NCI-H1694 (cell line): ENCODE measurements around the gene TRIO.
"Not testable (repeated sequence)": the region's sequence is repeated elsewhere in the genome, so short reads cannot be mapped to it uniquely, and the experiment has no call there.

Experiments used
- DNase-seq: peaks from one replicate; lab custom pipeline; 2025; lab: John Stamatoyannopoulos, UW

TRIO gene

GRCh38 chr5:14415024-14415697 lies 272.0 kb downstream of the TRIO start:
- DNase-seq = no peak

DNA sequence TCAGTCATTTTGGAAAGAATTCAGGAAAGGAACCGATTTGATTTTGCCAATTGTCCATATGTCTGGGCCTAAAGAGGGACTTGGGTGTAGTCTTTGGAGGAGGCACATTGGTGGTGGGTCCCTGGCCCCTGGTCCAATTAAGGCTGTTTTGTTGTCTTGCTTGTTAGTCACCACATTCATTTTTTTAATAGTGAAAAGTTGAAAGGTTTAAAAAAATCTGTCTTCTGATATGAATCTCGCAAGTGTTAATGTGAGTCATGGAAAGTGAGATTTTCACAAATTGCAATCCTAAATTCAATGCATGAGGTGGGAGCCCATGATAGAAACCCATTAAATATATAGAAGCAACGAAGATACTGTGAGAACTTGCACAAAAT lies 272.5 kb downstream of the TRIO start:
- DNase-seq = no peak

GRCh38 chr5:14416621-14417275 lies 273.6 kb downstream of the TRIO start:
- DNase-seq = no peak

DNA sequence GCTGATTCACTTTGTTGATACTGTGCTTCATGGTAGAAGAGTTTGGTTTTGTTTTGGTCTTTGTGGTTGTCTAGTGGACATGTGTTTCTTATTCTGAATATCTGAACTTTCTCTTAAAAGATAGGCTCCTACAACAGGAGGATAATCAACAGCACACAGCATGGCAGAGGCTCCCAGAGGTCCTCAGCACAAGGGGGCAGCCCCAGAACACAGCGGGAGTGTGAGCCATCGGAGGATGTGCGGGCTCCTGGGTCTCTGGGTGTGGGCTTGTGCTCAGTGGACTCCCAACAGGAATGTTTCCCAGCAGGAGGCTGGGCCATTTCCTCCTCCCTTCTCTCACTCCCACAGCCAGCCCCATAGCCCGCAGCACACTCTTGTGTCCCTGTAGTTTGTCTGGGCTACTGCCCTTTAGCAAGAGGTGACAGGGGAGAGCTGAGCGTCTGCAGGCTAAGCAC lies 274.2 kb downstream of the TRIO start:
- no peak for DNase-seq

DNA sequence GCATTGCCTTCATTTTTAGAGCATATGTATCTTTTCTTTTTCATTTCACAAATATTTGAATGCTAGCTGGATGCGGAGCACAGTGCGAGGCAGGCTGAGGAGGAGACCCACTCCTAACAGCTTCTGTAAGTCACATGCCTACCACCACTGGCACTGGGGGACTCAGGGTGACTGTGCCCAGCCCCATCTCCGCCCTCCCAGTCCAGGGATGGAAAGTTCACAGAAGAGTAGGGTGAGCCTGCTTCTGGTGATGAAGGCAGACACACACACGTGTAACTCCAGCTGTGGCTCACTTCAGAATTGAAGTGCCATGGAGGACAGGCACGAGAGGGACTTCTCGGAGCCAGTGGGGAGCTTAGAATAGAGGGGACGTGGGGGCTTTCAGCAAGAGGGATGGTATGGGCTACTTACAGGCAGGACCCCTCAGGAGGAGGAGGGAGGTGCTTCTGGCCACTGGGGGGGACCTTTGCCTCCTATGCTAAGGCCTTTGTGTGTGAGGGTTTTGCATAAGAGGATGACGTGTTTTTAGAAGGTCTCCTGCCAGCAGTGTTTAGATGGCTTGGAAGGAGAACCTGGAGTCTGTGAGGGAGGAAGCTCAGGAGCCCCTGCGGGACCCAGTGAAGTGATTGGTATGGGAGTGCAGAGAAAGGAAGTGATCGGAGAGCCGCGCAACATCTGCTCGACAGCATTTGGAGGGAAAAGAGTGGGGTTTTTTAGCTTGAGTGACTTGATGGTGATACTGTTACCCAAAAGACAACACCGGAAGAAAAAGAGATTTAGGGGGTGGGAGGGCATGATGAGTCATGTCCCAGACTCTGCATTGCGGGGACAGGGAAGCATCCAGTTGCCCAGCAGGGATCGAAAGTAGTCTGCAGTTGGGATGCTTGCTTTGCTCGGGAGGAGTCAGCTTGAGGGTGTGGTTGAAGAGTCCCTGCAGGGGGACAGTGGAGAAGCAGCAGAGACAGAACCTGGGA lies 274.9 kb downstream of the TRIO start:
- DNase-seq = no peak

- DNase-seq = no peak
Observed at GRCh38 chr5:14419686-14420085, 276.5 kb downstream of the TRIO start.

- DNase-seq = no peak
Observed at GRCh38 chr5:14420101-14420811, 277.1 kb downstream of the TRIO start.

- no peak for DNase-seq
Observed at GRCh38 chr5:14421851-14422250, 278.7 kb downstream of the TRIO start.

DNA sequence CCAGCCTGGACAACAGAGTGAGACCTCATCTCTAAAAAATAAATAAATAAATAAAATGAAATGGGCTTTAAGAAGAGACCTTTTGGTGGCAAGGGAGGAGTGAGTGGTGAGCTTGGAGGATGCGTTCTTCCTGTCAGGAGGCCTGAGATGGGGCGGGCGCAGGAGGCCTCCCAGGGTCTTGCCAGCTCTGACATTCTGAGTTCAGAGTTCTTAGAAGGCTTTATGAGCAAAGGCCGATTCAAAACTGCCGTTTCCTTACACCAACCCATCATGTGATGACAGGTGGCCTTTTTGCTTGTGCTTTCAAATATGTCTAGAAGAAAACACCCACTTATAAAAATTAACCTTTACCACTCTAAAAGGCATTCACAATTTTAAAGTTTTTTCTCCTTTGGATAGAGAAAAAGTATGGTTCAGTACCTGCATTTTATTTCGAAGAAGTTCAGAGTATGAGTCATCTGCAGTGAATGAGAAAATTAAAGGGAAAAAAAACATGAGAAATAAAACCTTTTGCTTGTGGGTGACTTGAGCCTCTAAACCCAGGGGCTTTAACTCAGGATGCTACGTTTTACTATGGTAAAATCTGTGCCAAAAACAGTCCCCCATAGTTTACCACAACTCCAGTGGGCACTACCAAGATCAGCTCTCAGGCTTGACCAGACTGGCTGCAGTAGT lies 281.0 kb downstream of the TRIO start:
- DNase-seq = no peak

DNA sequence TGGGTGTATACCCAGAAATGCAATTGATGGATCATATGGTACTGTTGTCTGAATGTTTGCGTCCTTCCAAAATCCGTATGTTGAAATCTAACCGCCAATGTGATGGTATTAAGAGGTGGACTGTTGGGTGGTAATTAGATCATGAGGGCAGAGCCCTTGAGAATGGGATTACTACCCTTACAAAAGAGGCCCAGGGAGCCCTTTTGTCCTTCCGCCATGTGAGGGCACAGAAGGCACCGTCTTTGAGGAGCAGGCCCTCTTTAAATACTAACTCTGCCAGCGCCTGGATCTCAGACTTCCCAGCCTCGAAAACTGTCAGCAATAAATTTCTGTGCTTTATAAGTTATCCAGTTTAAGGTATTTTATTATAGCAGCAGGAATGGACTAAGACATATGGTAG lies 282.4 kb downstream of the TRIO start:
- no peak for DNase-seq

- no peak for DNase-seq
Observed at GRCh38 chr5:14426521-14426920, 283.4 kb downstream of the TRIO start.

- DNase-seq = no peak
Observed at GRCh38 chr5:14428302-14429081, 285.4 kb downstream of the TRIO start.

DNA sequence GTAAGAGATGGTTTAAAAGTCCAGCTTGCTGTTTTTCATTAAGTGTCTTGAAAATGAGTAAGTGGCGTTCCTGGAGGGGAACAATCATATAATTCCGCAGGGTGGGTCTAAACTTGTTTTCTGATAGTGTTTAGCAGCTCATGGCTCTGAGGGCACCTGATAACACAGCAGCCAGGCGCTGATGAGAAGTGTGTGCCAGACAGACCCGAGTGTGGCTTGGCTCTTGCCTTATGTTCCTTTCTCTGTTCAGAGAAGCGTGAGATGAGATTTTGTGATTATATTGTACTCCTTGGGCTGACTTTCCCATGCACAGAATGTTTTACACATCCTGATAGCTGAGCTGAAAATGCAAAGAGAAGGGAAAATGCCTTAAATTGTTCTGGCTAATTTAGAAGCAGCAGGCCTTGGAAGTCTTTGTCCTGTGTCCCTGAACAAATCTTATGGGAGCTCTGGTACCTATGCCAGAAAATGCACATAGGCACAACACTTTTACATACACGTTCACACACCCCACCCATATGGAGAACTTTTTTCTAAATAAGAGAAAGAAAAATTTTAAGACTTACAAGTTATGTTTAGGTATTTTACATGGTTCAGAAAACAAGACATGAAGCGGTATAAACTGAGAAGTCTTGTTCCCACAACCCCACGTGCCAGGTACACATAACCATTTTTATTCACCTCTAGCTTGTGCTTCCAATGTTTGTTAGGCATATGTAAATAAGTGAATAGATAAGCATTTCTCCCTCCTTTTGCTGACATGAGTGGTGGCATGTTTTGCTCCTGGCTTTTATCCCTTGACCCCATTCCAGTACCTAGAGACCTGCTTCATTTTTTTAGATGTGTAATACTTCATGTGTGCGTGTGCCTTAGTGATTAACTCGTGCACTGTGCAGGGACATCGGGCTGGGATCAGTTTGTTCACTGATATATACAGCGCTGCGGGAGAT lies 286.2 kb downstream of the TRIO start:
- no peak for DNase-seq

DNA sequence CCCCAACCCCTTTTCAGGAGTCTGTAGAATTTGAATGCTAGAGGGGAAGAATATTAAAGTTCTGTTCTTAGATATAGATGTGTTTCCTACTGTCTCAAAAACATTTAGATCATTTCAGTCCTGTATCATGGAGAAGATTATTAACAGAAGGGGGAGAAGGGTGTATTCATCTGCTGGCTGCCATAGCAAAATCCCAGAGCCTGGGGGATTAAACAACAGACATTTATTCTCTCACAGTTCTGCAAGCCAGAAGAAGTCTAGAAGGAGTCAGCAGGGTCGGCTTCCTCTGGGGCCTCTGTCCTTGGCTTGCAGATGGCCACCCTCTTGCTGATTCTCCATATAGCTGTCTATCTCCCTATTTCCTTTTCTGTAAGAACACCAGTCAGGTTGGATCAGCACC lies 288.4 kb downstream of the TRIO start:
- no peak for DNase-seq

DNA sequence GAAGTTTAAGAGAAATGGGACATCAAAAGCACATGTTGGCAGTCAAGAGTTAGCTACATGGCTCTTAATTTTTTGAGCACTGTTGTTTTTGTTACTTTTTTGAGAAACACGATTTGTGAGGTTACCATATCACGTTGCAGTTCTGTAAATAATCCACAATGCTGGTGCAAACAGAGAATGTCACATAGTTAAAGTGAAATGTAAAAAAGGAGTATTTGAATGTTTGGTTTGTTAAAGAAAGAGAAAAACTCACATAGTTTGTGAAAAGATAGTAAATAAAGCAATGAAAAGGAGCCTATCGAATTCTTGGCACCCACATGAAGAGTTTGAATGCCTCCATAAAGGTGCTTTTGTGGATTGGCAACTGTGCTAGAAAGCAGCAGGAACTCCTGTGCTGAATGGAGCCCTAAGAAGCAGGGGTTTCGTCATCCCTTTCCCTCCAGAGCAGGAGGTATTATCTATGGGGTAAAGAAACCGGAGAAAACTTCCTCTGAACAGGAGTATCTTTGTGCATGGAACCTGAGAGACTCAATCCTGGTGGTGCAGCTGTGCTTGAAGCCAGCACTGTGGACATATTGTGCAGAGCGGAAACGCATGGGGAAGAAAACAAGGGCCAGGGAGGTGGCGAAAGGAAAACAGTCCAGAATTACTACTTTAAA lies 289.9 kb downstream of the TRIO start:
- no peak for DNase-seq

GRCh38 chr5:14435481-14435880 lies 292.3 kb downstream of the TRIO start:
- DNase-seq = no peak

- DNase-seq = not testable (repeated sequence)
Observed at GRCh38 chr5:14436122-14436521, 293.0 kb downstream of the TRIO start.

GRCh38 chr5:14436801-14437542 lies 293.8 kb downstream of the TRIO start:
- DNase-seq = no peak
